HG03575 (cell line): ENCODE results near the gene LRRC74B.
"Not testable (repeated sequence)": the region's sequence is repeated elsewhere in the genome, so short reads cannot be mapped to it uniquely, and the experiment has no call there.

Source experiments
- ATAC-seq: cut with Tn5 transposase; IDR thresholded peaks from one replicate; pipeline ENCODE4 v1.9.1; 2021; ENCODE audit not compliant: unreplicated experiment, insufficient number of reproducible peaks, low FRiP score; ENCODE audit errors: extremely low read depth

LRRC74B gene

DNA sequence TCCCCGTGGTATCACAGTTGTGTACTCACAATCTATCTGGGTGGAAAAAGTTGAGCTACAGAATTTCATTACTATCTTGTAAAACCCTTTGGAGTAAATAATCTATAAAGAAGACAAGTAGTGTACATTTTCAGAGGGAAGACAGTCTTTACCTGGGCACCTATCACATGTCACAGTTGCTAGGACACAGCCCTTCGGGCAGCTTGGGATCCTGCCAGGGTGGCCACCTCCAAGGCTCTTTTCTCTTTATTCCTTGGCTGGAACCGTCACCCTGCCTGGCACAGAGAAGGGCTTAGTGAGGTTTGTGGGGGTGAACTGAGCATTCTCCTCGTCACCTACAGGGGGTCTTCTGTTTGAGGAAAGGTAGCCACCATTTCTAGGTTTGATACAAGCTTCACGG, 23.6 kb downstream of the LRRC74B start:
- no peak for ATAC-seq

DNA sequence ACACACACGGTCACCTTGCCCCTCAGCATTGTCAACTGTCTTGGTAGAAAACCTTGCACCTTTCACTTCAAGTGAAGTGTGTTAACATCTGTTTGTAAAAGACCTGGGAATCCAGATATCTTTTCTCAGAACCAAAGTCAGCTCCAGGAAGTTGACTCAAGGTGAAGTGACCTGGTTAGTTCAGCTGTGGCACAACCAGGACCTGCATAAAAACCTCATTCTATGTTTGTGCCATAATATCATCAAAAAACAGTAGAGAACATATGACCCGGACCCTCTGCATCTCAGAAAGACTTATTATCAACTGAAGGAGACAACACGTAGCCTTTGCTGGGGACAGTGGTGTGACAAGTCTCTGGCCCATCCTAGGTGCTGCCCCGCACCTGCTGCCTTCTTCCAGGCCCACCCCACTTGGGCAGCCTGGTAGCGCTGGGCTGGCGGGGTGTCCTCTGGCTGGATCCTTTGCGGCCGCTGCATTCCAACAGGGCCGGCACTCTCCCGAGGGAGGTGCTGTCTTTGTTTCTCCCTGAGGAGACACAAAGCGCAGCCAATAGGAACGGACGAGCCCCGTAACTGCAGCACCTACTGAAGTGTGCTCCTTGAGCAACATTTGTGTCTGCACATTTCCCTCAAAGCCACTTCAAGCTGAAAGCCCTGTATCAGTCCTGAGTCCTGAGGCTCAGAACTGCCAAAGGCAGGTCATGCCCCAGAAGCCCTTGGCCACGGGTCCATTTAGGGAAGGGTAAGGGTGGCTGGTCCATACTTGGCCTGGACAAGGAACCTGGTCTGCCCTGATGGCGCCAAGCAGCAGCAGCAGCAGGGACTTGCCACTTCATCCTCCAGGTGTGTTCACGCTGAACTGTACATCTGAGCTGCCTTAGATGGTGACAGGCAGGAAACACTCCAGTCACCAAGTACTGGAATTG, 25.2 kb downstream of the LRRC74B start:
- no peak for ATAC-seq

DNA sequence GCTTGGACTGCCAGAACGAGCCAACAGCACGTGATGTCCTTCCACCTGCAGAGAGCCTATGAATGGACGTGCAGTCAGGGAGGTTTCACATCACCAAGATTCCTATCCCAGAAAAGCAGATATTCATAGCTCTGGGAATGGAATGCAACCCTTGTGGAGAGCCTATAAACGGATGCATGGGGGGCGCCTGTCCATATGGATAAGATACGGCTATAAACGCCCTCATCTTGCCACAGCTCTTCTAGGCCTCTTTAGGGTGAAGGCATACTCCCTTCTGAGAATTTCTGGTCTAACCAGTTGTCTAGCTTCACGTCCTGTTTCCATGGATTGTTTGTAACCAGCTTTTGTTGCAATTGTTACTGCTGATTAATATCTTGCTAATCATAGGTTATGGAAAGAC, 26.1 kb downstream of the LRRC74B start:
- ATAC-seq = not testable (repeated sequence)

DNA sequence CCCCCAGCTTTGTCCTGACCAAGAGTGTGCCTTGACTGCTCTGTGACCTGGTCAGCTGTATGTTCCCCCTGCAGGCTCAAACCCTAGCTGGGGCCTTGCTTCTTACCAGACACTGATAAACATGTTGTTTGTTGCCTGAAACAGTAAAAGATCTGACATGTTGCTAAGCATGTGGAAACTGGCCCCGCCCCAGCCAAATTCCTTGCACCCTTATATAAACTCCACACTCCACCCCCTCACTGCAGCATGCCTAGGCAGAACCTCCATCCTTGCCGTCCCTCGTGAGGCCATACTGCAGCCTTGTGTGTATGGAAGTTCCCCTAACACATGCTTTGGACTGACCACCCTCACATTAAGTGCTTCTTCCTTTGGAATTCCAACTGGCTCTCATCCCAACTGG, 27.3 kb downstream of the LRRC74B start:
- ATAC-seq = no peak

DNA sequence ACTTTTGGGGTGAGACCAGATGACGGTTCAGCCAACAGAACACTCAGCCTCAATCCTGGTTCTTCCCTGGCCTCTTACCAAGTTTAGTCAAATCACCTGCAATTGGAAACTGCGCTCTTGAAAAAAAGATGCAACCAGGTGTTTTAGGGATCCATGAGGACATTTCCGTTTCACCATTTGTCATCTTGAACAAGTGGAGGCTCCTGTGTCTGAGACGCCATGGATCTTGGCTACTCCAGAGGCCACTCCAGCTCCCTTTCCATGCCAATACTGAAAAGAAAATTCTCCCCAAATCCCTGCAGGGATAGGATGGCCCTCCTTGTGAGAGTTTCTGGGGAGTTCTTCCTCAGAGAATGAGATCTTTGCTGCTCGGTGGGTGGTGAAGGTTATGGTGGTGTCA, 27.7 kb downstream of the LRRC74B start:
- no peak for ATAC-seq

DNA sequence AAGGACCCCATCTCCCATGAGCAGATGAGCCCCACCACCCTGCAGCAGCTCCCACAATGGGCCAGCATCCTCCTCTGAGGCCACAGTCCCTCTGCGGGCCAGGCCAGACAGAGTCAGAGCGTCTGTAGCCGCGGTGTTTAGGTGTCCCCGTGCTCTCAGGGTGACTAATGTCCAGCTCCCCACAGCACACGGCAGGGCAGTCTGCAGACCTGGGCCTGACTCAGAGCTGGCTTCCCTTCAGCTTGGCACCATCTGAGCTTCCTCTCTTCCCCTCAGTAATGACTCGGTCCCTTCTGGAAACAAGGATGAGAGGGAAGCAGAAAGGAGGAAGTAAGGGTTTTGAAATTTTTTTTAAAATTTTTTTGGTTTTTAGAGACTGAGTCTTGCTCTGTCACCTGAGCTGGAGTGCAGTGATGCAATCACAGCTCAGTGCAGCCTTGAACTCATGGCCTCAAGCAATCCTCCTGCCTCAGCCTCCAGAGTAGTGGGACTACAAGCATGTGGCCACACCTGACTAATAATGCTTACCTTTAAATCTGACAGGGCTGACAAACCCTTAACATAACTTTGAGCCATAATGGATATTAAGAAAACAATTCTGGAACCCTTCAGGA, 28.5 kb downstream of the LRRC74B start:
- ATAC-seq = no peak

DNA sequence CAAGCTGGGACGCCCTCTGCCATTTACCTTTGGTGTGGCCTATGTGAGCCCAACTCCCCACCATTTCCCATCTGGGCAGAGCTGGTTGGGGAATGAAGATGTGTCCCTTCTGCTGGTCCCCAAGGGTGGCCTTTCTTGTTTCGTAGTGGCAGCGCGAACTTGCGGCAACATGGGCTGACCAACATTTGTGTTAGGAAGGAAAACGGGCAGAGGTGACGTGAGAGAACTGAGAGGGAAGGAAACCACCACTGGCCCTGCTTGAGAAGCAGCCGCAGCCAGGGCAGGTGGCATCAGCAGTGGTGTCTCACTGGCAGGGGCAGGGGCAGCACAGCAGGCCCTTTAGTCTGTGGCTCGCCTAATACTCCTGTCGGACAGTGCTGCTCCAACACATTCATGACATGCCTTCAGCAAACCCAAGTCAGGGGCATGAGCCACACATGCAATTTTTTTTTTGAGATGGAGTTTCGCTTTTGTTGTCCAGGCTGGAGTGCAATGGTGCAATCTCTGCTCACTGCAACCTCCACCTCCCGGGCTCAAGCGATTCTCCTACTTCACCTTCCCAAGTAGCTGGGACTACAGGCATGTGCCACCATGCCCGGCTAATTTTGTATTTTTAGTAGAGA, 29.9 kb downstream of the LRRC74B start:
- no peak for ATAC-seq

DNA sequence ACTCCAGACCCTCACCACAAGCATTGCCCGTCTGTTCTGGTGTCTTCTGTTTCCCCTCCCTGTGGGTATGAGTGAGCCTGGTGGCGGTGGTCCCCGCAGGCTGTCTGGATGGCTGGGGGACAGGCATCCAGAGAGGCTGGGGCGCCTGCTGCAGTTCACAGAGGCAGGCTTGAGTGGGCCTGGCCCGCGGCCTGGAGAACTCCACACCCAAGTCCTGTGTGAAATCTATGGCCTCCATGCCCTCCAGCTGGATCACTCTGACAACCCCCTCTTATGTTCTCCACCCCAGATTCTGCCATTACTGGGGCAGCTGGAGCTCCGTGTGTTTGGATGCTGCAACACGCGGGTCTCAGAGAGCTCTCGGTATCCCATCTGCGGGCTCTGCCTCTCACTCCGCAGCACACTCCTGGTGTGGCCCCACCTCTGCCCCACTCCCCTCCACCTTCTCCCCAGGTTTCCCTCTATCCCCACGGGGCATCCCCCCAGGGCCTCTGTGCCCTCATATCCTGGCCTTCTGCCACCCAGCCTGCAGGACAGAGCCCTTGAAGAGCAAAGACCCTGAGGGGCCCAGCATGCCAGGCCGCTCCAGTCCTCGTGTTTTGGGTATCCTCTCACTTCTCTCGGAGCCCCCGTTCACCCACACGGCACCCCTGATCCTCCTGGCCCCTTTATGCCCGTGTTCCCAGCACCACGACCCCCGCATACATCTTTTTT, 31.3 kb downstream of the LRRC74B start:
- ATAC-seq = no peak

DNA sequence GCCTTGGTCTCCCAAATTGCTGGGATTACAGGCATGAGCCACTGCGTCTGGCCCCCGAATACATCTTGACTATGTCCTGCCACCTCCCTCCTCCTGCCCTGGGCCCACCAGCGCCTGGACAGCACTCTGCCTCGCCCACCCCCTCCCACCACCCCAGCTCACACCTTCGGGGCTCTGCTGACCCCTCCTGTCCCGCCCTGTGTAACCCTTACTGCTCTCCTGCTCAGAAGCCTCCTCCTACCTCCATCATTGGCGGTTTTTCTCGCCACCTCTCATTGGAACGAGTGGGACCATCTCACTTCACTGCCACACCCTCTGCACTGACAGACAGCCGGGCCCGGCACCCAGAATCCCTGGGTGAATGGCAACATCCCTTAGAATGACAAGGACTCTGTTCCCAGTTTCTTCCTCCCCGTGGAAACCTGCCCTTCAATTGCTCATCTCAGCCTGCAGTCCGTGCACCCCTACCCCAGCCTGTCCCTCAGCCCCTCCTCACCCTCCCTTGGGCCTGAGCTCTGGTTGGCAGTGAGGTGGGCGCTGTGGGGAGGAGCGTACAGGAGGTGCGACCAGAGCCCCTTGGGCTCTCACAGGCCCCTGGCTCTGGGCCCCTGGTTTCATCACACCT, 32.2 kb downstream of the LRRC74B start:
- no peak for ATAC-seq

DNA sequence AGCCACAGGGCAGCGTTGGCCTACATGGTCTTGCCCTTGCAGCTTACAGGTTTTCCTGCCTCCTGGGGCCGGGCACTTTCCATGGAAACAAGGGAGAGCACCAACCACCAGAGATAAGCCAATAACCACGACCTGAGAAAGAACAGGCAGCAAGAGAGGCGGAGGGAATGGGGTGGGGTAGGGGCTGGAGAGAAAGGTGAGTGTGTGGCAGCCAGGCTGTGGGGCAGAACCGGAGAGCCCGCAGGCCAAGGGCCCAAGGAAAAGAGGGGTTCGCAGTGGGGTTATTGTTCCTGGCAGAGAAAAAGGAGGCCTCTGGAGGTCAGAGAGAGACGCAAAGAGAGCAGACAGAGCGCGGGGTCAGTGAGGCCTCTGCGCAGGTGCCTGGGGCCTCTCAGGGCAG, 33.2 kb downstream of the LRRC74B start:
- no peak for ATAC-seq

DNA sequence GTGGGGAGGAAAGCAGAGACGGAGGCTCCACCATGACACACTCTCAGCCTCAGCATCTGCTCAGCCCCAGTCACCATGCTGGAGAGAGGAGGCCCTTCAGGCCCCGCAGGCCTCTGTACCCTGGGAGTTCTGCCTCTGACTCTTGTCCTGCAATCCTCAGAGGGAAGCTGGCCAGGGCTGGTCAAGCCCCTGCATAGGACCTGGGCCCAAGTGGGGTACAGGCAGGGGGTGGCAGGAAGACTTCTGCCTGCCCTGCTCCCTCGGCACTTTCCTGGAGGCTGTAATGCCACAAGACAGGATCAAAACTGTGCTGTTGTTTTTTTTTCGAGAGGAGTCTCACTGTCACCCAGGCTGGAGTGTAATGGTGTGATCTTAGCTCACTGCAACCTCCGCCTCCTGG, 33.7 kb downstream of the LRRC74B start:
- ATAC-seq = no peak

DNA sequence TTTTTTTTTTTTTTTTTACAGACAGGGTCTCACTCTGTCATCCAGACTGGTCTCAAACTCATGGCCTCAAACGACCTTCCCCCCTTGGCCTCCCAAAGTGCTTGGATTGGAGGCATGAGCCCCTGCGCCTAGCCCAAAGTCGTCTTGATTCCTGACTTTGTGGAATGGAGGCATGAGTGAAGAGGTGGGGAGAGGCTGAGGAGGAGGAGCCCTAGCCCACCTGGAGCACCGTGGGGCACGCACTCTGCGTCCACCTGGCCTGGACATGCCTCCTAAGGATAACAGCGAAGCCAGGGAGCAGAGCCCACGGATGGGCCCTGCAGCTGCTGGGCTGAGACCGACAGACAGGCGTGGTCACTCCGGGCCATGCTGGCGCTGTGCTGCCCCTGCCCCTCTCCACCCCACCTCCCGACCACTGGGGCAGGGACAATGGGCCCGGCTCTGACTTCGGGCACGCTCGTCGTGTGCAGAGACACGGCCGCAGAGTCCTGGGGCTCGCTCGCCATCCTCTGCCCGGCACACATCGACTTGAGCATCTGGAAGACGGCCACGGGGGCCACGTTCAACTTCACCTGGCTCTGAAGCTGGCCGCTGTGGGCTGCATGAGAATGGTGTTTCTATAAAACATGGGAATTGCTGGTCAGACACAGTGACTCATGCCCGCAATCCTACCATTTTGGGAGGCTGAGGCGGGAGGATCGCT, 34.8 kb downstream of the LRRC74B start:
- no peak for ATAC-seq

DNA sequence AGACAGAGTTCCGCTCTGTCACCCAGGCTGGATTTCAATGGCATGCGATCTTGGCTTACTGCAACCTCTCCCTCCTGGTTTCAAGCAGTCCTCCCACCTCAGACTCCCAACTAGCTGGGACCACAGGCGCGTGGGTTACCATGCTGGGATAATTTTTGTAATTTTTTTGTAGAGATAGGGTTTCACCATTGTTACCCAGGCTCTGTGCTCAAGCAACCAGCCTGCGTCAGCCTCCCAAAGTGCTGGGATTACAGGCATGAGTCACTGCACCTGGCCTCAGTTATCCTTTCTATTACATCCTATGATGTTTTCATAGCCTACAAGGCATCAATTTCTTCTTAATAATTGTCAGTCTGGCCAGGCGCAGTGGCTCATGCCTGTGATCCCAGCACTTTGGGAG, 36.5 kb downstream of the LRRC74B start:
- no peak for ATAC-seq

DNA sequence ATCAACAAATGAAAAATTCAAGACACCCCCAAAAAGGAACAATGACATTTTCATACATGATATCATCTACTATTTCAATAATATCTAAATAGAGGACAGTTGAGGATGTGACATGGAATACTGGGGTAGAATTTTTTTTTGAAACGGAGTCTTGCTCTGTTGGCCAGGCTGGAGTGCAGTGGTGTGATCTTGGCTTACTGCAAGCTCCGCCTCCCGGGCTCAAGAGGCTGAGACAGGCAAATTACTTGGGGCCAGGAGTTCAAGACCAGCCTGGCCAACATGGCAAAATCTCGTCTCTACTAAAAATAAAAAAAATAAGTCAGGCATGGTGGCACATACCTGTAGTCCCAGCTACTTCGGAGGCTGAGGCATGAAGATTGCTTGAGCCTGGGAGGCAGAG, 41.4 kb downstream of the LRRC74B start:
- no peak for ATAC-seq

DNA sequence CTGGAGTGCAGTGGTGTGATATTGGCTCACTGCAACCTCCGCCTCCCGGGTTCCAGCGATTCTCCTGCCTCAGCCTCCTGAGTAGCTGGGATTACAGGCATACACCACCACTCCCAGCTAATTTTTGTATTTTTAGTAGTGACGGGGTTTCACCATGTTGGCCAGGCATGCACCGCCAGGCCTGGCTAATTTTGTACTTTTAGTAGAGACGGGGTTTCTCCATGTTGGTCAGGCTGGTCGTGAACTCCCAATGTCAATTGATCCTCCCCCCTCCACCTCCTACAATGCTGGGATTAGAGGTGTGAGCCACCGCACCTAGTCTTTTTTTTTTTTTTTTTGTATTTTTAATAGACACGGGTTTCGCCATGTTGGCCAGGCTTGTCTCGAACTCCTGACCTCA, 42.2 kb downstream of the LRRC74B start:
- not testable (repeated sequence) for ATAC-seq

DNA sequence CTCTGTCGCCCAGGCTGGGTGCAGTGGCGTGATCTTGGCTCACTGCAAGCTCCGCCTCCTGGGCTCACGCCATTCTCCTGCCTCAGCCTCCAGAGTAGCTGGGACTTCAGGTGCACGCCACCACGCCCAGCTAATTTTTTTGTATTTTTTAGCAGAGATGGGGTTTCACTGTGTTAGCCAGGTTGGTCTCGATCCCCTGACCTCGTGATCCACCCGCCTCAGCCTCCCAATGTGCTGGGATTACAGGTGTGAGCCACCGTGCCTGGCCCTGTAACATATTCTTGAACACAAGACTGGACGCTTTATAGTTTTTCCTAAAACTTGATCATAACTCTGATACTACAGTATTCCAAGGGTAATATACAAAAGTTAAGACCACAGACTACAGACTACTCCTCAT, 45.5 kb downstream of the LRRC74B start:
- ATAC-seq = not testable (repeated sequence)

DNA sequence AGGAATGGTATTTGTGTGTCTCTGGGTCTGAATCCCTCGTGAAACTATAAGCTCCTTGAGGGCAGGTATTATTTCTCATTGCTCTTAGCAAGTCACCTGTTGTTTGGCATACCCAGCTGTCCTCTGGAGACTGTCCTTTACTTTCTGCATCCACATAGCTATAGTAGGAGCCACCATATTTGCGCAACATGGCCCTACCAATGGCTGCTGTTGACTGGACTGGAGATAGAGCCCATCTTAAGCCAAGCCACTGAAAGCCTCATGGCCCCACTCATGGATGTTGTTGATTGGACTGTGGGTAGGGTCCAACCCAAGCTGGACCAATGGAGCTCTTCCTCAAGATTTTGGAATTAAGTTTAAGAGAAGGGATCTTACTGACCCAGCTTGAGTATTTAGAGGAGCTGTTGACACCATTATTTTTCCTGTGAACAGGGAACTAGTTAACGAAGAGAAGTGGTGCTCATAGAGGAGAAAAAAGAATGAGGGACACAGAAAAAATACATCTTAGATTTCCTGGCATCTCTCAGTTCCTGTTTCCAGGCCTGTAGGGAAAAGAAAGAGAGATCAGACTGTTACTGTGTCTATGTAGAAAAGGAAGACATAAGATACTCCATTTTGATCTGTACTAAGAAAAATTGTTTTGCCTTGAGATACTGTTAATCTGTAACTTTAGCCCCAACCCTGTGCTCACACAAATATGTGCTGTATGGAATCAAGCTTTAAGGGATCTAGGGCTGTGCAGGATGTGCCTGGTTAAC, 47.2 kb downstream of the LRRC74B start:
- no peak for ATAC-seq
